Gastroesophageal sphincter (tissue), 3 donors: ENCODE results near the gene MICU2.

Experiments
- EP300 ChIP-seq: sonication (generic); formaldehyde crosslinking; IDR thresholded peaks from one replicate; pipeline ENCODE4 v1.6.1; 2017; ENCODE audit warnings: antibody characterized with exemption, mild to moderate bottlenecking
- POLR2A ChIP-seq, 2 donors: fragments of 450-650 bp; IDR thresholded peaks; one replicate each; pipeline ENCODE4 v1.6.1; 2017; ENCODE audit warnings: antibody characterized with exemption in 2 of 2, mild to moderate bottlenecking in 2 of 2, moderate library complexity in 1 of 2
- POLR2AphosphoS5 ChIP-seq: sonication (generic); formaldehyde crosslinking; IDR thresholded peaks from one replicate; pipeline ENCODE4 v1.6.1; 2017; ENCODE audit warnings: antibody characterized with exemption
- TF ChIP-seq, protein P1 (sequence below), 4 experiments: fragments of 200-600 bp in 2 of 4; fragments of 450-650 bp in 2 of 4; sonication (generic) in 1 of 4; IDR thresholded peaks; one replicate each; pipeline ENCODE4 v1.5.1; 2017 to 2019; ENCODE audit warnings: antibody characterized with exemption in 4 of 4, mild to moderate bottlenecking in 2 of 4, moderate library complexity in 2 of 4

DNA sequence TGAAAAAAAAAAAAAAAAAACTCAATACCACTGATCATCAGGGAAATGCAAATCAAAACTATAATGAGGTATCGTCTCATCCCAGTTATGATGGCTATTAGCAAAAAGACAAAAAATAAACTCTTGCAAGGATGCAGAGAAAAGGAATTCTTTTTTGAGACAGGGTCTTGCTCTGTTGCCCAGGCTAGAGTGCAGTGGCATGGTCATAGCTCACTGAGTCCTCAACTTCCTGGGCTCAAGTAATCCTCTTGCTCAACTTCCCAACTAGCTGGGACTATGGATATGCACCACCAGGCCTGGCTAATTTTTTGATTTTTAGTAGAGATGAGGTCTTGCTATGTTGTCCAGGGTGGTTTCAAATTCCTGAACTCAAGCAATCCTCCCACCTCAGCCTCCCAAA is 59.5 kb downstream of the MICU2 start:
- TF ChIP-seq, protein P1, sequence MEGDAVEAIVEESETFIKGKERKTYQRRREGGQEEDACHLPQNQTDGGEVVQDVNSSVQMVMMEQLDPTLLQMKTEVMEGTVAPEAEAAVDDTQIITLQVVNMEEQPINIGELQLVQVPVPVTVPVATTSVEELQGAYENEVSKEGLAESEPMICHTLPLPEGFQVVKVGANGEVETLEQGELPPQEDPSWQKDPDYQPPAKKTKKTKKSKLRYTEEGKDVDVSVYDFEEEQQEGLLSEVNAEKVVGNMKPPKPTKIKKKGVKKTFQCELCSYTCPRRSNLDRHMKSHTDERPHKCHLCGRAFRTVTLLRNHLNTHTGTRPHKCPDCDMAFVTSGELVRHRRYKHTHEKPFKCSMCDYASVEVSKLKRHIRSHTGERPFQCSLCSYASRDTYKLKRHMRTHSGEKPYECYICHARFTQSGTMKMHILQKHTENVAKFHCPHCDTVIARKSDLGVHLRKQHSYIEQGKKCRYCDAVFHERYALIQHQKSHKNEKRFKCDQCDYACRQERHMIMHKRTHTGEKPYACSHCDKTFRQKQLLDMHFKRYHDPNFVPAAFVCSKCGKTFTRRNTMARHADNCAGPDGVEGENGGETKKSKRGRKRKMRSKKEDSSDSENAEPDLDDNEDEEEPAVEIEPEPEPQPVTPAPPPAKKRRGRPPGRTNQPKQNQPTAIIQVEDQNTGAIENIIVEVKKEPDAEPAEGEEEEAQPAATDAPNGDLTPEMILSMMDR (IDR thresholded peaks at IDR 0.05), result no peak
- TF ChIP-seq POLR2A (IDR thresholded peaks at IDR 0.05) (no peak), EP300 (no peak), POLR2AphosphoS5 (no peak)
